Measurements from ENCODE around the gene TMEM231. TPM values are rescaled to one million over a fixed set of nuclear protein-coding genes. Genes with fewer than 3 reads are reported as not detected.

Gene TMEM231
- polyA plus RNA-seq, 3 donors, result 0.27 to 0.75 (median 0.72) TPM

DNA sequence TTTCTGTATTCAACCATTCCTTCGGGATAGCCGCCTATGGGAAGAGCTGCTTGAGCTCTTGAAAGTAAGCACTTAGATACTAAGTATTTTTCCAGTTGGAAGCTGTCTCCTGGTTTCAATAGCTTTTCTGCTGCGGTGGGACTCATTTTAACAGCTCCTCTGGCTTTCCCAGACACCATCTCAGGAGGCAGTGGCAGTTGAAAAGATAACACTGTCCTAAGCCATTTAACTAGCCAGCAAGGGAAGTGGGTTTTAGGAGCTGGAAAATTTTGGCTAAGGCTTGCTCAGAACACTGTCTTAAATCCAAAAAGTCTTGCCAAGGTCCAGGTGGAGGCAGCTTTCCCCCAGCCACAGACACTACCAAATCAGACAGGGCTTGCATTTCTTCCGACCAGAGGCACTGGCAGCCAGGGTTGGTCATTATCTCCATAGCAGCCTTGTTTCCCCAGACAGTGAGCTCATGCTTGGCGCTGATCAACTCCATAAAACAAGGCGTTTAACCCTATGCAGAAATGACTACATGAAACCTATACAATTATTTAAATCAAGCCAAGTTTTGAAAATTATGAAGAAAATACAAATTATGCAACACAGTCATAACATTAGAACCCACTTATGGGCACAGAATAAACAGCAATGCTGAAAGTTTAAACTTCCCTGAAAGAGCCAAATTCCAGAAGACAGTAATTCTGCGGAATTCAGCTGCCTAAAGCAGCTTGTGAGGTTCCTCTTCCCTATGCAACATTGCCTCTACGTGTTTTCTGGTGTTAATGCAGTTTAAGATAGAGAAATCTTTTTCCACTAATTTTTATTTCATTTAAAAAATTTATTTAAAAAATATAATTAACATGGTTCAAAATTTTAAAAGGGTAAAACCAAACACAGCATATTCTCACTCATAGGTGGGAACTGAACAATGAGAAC is 35.1 kb upstream of the TMEM231 start:
- Histone ChIP-seq H2AFZ (ENCODE audit: insufficient read depth, low read depth, low read length, poor library complexity, severe bottlenecking) (no peak overlapping the region), H3K27ac (ENCODE audit: low read depth in 1 of 2, low read length in 2 of 2) (no peak overlapping the region), H3K4me1 (ENCODE audit: control insufficient read depth in 1 of 2, insufficient read depth in 2 of 2, low read length in 2 of 2) (peaks cover 0 to 6% of the 10 kb centered on the region in 2 donors), H3K4me3 (replicated peaks in 1 of 3; ENCODE audit: low read depth in 2 of 3, low read length in 3 of 3) (no peak overlapping the region), H4K20me1 (ENCODE audit: insufficient read depth, low read length) (no peaks in the 10 kb centered on the region), H3K9ac (ENCODE audit: insufficient read depth, low read length, poor library complexity, severe bottlenecking) (no peak overlapping the region), H3K79me2 (ENCODE audit: insufficient read depth, low read length) (no peaks in the 10 kb centered on the region), H3K36me3 (replicated peaks in 1 of 2; ENCODE audit: control insufficient read depth in 1 of 2, insufficient read depth in 2 of 2, low read length in 2 of 2) (peaks cover 0 to 9% of the 10 kb centered on the region in 2 donors), H3K4me2 (replicated peaks; ENCODE audit: extremely low read depth, low read length, poor library complexity, severe bottlenecking) (no peak overlapping the region), H3K27me3 (ENCODE audit: control insufficient read depth in 2 of 2, insufficient read depth in 2 of 2, low read length in 2 of 2) (no peaks in the 10 kb centered on the region), H3K9me3 (replicated peaks in 1 of 2; ENCODE audit: control insufficient read depth in 1 of 2, insufficient read depth in 1 of 2, low read length in 2 of 2) (no peaks in the 10 kb centered on the region)
- TF ChIP-seq, protein P1, sequence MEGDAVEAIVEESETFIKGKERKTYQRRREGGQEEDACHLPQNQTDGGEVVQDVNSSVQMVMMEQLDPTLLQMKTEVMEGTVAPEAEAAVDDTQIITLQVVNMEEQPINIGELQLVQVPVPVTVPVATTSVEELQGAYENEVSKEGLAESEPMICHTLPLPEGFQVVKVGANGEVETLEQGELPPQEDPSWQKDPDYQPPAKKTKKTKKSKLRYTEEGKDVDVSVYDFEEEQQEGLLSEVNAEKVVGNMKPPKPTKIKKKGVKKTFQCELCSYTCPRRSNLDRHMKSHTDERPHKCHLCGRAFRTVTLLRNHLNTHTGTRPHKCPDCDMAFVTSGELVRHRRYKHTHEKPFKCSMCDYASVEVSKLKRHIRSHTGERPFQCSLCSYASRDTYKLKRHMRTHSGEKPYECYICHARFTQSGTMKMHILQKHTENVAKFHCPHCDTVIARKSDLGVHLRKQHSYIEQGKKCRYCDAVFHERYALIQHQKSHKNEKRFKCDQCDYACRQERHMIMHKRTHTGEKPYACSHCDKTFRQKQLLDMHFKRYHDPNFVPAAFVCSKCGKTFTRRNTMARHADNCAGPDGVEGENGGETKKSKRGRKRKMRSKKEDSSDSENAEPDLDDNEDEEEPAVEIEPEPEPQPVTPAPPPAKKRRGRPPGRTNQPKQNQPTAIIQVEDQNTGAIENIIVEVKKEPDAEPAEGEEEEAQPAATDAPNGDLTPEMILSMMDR (IDR thresholded peaks at IDR 0.05), result no peak
- WGBS (ENCODE audit: insufficient coverage), result 100% methylated on average over 4 of the region's 8 CpGs
- Mint-ChIP-seq H3K27me3 (ENCODE audit: low read depth in 3 of 3) (no peaks in the 10 kb centered on the region), H3K4me3 (no peak overlapping the region), H3K36me3 (peaks cover 23 to 33% of the 10 kb centered on the region in 2 donors), H3K9me3 (peaks cover 0 to 2% (median 0%) of the 10 kb centered on the region in 7 donors), H3K27ac (no peak overlapping the region), H3K4me1 (peaks cover 9% of the 10 kb centered on the region)
- intact Hi-C loops (cut with micrococcal nuclease), result no loop called here
- DNase-seq, result no peak

DNA sequence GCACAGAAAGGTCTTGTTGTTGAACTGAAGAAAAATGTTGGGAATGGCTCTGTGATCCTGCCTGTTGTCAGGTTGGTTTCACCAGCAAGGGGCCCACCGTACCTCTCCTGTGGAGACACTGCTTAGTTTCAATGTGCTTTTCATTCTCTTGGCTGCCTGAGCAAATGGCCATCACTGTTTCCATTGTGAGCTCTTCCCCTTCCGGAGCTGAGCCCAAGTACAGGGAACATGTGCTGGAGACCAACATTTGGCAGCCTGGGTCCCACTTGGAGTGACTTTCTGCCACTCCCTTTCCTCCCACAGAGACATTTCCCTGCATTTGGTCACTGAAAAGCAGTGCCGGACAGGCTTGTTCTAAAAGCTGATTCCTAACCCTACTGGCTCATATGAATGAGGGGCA is 33.3 kb upstream of the TMEM231 start:
- Mint-ChIP-seq H3K27me3 (ENCODE audit: low read depth in 3 of 3) (no peaks in the 10 kb centered on the region), H3K4me3 (no peak overlapping the region), H3K36me3 (peaks cover 28 to 31% of the 10 kb centered on the region in 2 donors), H3K9me3 (peaks cover 0 to 2% (median 0%) of the 10 kb centered on the region in 7 donors), H3K4me1 (peaks cover 3% of the 10 kb centered on the region), H3K27ac (peak overlapping the region in 1 of 7 donors; percentile 15)
- Histone ChIP-seq H3K27ac (ENCODE audit: low read depth in 1 of 2, low read length in 2 of 2) (no peak overlapping the region), H3K79me2 (ENCODE audit: insufficient read depth, low read length) (no peaks in the 10 kb centered on the region), H3K4me2 (replicated peaks; ENCODE audit: extremely low read depth, low read length, poor library complexity, severe bottlenecking) (no peak overlapping the region), H3K4me1 (ENCODE audit: control insufficient read depth in 1 of 2, insufficient read depth in 2 of 2, low read length in 2 of 2) (peaks cover 0 to under 1% of the 10 kb centered on the region in 2 donors), H2AFZ (ENCODE audit: insufficient read depth, low read depth, low read length, poor library complexity, severe bottlenecking) (no peak overlapping the region), H3K9ac (ENCODE audit: insufficient read depth, low read length, poor library complexity, severe bottlenecking) (no peak overlapping the region), H3K4me3 (replicated peaks in 1 of 3; ENCODE audit: low read depth in 2 of 3, low read length in 3 of 3) (no peak overlapping the region), H3K36me3 (replicated peaks in 1 of 2; ENCODE audit: control insufficient read depth in 1 of 2, insufficient read depth in 2 of 2, low read length in 2 of 2) (peaks cover 0 to 6% of the 10 kb centered on the region in 2 donors), H3K27me3 (ENCODE audit: control insufficient read depth in 2 of 2, insufficient read depth in 2 of 2, low read length in 2 of 2) (no peaks in the 10 kb centered on the region), H3K9me3 (replicated peaks in 1 of 2; ENCODE audit: control insufficient read depth in 1 of 2, insufficient read depth in 1 of 2, low read length in 2 of 2) (no peaks in the 10 kb centered on the region), H4K20me1 (ENCODE audit: insufficient read depth, low read length) (no peaks in the 10 kb centered on the region)
- TF ChIP-seq, protein P1 (IDR thresholded peaks at IDR 0.05), result no peak
- intact Hi-C loops (cut with micrococcal nuclease), result no loop called here
- WGBS (ENCODE audit: insufficient coverage), result 98% methylated on average over 3 of the region's 3 CpGs
- no peak for DNase-seq

Data from CD14-positive monocyte (primary cell).